HFFc6 (cell line): Measurements from ENCODE around the gene RAB3A. TPM values are rescaled to one million over a fixed set of nuclear protein-coding genes. Genes with fewer than 3 reads are reported as not detected.
A peak's percentile ranks its signal among the peaks of the same experiment; 100 is the strongest.

ENCODE experiments used
- DNase-seq: peaks from one replicate; pipeline ENCODE4 v3.0.0-alpha.2; 2018
- H3K27ac Mint-ChIP-seq: 2 replicates; pipeline ENCODE4 v1.8.0; 2020; ENCODE audit warnings: mild to moderate bottlenecking, mixed read lengths
- H3K27me3 Mint-ChIP-seq: 2 replicates; pipeline ENCODE4 v1.8.0; 2021; ENCODE audit warnings: mild to moderate bottlenecking, moderate library complexity, mixed read lengths; ENCODE audit not compliant: insufficient read depth
- H3K36me3 Mint-ChIP-seq: 2 replicates; pipeline ENCODE4 v1.8.0; 2021; ENCODE audit warnings: low read depth, mixed read lengths
- H3K4me1 Mint-ChIP-seq: 2 replicates; pipeline ENCODE4 v1.8.0; 2020; ENCODE audit warnings: low read depth, mixed read lengths
- H3K4me3 Mint-ChIP-seq: 2 replicates; pipeline ENCODE4 v1.8.0; 2020; ENCODE audit warnings: mild to moderate bottlenecking, moderate library complexity, mixed read lengths
- H3K9me3 Mint-ChIP-seq: 2 replicates; pipeline ENCODE4 v1.8.0; 2020; ENCODE audit warnings: mild to moderate bottlenecking, mixed read lengths
- CTCF ChIP-seq: fragments of 200-600 bp; sonication (generic); IDR thresholded peaks from 2 replicates; pipeline ENCODE4 v1.5.0; 2021; ENCODE audit warnings: antibody characterized with exemption, mild to moderate bottlenecking
- total RNA-seq, 6 experiments: library from RNA; stranded (reverse); fragmentation: NEBNext Ultra II Directional; extraction: Animal tissue kit (Norgen Biotek cat#: 25700); gene quantifications; 2 replicates in 1 of 6; 3 replicates in 5 of 6; pipeline ENCODE4 v1.2.3, GENCODE V29; 2021

The RAB3A gene
- total RNA-seq, 6 experiments from 2014 or later = 6.1 to 9.0 (median 7.3) TPM

DNA sequence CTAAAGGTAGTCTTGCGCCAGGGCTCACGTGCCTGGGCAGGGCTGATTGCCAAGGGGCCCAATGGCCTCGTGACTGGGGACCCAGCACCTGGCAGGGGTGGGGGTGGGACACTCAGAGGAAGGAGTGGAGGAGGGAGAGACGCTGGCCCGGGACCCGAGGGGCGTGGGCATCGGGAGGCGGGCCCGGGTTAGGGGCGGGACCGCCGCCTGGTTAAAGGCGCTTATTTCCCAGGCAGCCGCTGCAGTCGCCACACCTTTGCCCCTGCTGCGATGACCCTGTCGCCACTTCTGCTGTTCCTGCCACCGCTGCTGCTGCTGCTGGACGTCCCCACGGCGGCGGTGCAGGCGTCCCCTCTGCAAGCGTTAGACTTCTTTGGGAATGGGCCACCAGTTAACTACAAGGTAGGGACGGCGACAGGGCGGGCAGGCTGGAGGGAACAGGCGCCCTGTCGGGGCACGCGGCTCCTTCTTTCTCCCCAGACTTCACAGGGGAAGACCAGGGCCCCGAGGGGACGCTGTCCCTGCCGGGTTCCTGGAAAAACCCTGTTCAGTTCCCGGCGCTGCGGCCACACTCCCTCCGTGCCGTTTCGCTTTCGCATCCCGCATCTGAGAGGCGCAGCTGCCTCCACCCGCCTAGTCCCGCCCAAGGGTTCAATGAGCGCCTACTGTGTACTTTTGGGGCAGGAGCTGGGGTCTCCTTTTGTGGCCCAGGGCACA lies 30.1 kb downstream of the RAB3A start, which contains the start of gene IFI30:
Gene IFI30, plus strand, starts transcription at position 242 of the 717 bp plus-strand sequence. Its CDS starts 29 bp downstream, at position 271.
- peak within 1 kb of the TSS; percentile 9; the same call in 1 of the 2 replicates for H3K27ac Mint-ChIP-seq
- DNase-seq = no peak
- TF ChIP-seq CTCF = no peak
- no peaks in the 10 kb centered on the region for H3K9me3 Mint-ChIP-seq
- peak within 1 kb of the TSS; percentile 89 for H3K4me3 Mint-ChIP-seq
- H3K4me1 Mint-ChIP-seq = peaks cover 11% of the 10 kb centered on the region
- peaks cover 6% of the 10 kb centered on the region for H3K27me3 Mint-ChIP-seq
- peaks cover 5% of the 10 kb centered on the region for H3K36me3 Mint-ChIP-seq

- TF ChIP-seq CTCF = no peak
- H3K4me3 Mint-ChIP-seq = peak overlapping the region; percentile 89
- no peak overlapping the region for H3K27ac Mint-ChIP-seq
- DNase-seq = no peak
- H3K4me1 Mint-ChIP-seq = peaks cover 11% of the 10 kb centered on the region
- no peaks in the 10 kb centered on the region for H3K9me3 Mint-ChIP-seq
- peaks cover 8% of the 10 kb centered on the region for H3K36me3 Mint-ChIP-seq
- H3K27me3 Mint-ChIP-seq = peaks cover 6% of the 10 kb centered on the region
These were observed 30.7 kb downstream of the RAB3A start for GRCh38 chr19:18173054-18173571.

- H3K36me3 Mint-ChIP-seq = peaks cover 10% of the 10 kb centered on the region
- TF ChIP-seq CTCF = no peak
- no peak for DNase-seq
- H3K27me3 Mint-ChIP-seq = peaks cover 4% of the 10 kb centered on the region
- H3K4me1 Mint-ChIP-seq = peaks cover 11% of the 10 kb centered on the region
- peak overlapping the region; percentile 39; the same call in 1 of the 2 replicates for H3K4me3 Mint-ChIP-seq
- no peaks in the 10 kb centered on the region for H3K9me3 Mint-ChIP-seq
- H3K27ac Mint-ChIP-seq = peak overlapping the region; percentile 9; the same call in 1 of the 2 replicates
These were observed 31.4 kb downstream of the RAB3A start for GRCh38 chr19:18172331-18173053.

- H3K9me3 Mint-ChIP-seq = no peaks in the 10 kb centered on the region
- no peak overlapping the region for H3K4me3 Mint-ChIP-seq
- H3K4me1 Mint-ChIP-seq = peaks cover 11% of the 10 kb centered on the region
- no peak overlapping the region for H3K27ac Mint-ChIP-seq
- DNase-seq = no peak
- TF ChIP-seq CTCF = no peak
- H3K27me3 Mint-ChIP-seq = peaks cover 4% of the 10 kb centered on the region; the same call in 1 of the 2 replicates
- H3K36me3 Mint-ChIP-seq = peaks cover 10% of the 10 kb centered on the region
These were observed 32.1 kb downstream of the RAB3A start for GRCh38 chr19:18171605-18172327.

DNA sequence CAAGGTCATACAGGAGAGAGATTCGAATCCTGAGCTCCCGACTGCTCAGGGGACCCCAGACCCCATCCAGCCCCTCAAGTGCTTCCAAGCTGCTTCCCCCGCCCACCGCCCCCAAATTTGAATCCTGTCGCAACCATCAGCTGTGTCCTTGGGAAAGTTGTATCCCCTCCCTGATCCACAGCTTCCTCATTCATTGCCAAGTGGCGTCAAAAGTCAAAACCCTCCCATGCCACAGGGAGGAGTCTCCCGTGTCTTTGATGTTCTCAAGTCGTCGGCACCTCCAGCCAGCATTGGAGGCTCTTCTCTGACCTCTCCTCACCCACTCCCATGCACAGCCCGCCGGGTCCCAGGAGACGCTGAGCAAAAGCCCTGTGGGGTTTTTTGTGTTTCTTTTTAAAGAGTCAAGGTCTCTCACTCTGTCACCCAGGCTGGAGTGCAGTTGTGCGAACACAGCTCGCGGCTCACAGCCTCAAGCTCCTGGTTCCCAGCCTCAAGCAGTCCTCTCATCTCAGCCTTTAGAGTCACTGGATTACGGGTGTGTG lies 33.1 kb downstream of the RAB3A start:
- TF ChIP-seq CTCF = no peak
- H3K4me1 Mint-ChIP-seq = peaks cover 5% of the 10 kb centered on the region; the same call in 1 of the 2 replicates
- peaks cover 2% of the 10 kb centered on the region; the same call in 1 of the 2 replicates for H3K27me3 Mint-ChIP-seq
- no peak for DNase-seq
- H3K4me3 Mint-ChIP-seq = no peak overlapping the region
- no peaks in the 10 kb centered on the region for H3K9me3 Mint-ChIP-seq
- H3K36me3 Mint-ChIP-seq = peaks cover 14% of the 10 kb centered on the region
- H3K27ac Mint-ChIP-seq = no peak overlapping the region
